Tibial nerve (tissue), 4 donors: ENCODE data around the gene MTUS2. TPM values are rescaled to one million over a fixed set of nuclear protein-coding genes. Genes with fewer than 3 reads are reported as not detected.

ENCODE experiments used
- DNase-seq, 2 donors: peaks; one replicate each; pipeline ENCODE4 v3.0.0-alpha.2; 2019; ENCODE audit warnings: low spot score in 2 of 2
- H3K27ac ChIP-seq, 4 donors: fragments of 200-600 bp; sonication (generic) in 3 of 4; one replicate each; pipeline ENCODE4 v1.5.1; 2017 to 2019; ENCODE audit warnings: mild to moderate bottlenecking in 1 of 4
- H3K27me3 ChIP-seq, 2 donors: fragments of 200-600 bp; sonication (generic) in 1 of 2; one replicate each; pipeline versions ENCODE4 v1.5.1 to v1.6.0; 2017 to 2019
- H3K36me3 ChIP-seq, 3 donors: fragments of 200-600 bp; sonication (generic); one replicate each; pipeline ENCODE4 v1.5.1; 2018 to 2019
- H3K4me1 ChIP-seq, 4 donors: fragments of 200-600 bp; sonication (generic) in 3 of 4; one replicate each; pipeline ENCODE4 v1.5.1; 2017 to 2019
- H3K4me3 ChIP-seq, 4 donors: fragments of 200-600 bp; sonication (generic) in 3 of 4; one replicate each; pipeline ENCODE4 v1.5.1; 2017 to 2019; ENCODE audit warnings: mild to moderate bottlenecking in 1 of 4, moderate library complexity in 1 of 4
- H3K9me3 ChIP-seq, 4 donors: fragments of 200-600 bp; sonication (generic) in 3 of 4; one replicate each; pipeline ENCODE4 v1.5.1; 2017 to 2019
- CTCF ChIP-seq, 5 experiments: fragments of 200-600 bp in 3 of 5; fragments of 450-650 bp in 2 of 5; sonication (generic) in 3 of 5; IDR thresholded peaks; one replicate each; pipeline ENCODE4 v1.5.1; 2016 to 2019; ENCODE audit warnings: antibody characterized with exemption in 5 of 5, mild to moderate bottlenecking in 3 of 5, moderate library complexity in 2 of 5
- EP300 ChIP-seq, 2 donors: sonication (generic); formaldehyde crosslinking; IDR thresholded peaks; one replicate each; pipeline ENCODE4 v1.6.1; 2017; ENCODE audit warnings: antibody characterized with exemption in 2 of 2, mild to moderate bottlenecking in 1 of 2
- POLR2A ChIP-seq, 2 donors: fragments of 450-650 bp; IDR thresholded peaks; one replicate each; pipeline ENCODE4 v1.6.1; 2017; ENCODE audit warnings: antibody characterized with exemption in 2 of 2, mild to moderate bottlenecking in 2 of 2, moderate library complexity in 2 of 2
- WGBS, 2 donors: methylation state at CpG; one replicate each; pipeline ENCODE4 v1.1.5; 2018; 5-methylcytosine and 5-hydroxymethylcytosine counted together
- total RNA-seq, 4 donors: library from RNA; depleted of rRNA; stranded (reverse); fragments of >200 nt; gene quantifications; one replicate each; pipeline ENCODE4 v1.1.0, GENCODE V29; 2016

The MTUS2 gene
- total RNA-seq, 4 donors from 2014 or later, result 0.20 TPM; not detected in 3

DNA sequence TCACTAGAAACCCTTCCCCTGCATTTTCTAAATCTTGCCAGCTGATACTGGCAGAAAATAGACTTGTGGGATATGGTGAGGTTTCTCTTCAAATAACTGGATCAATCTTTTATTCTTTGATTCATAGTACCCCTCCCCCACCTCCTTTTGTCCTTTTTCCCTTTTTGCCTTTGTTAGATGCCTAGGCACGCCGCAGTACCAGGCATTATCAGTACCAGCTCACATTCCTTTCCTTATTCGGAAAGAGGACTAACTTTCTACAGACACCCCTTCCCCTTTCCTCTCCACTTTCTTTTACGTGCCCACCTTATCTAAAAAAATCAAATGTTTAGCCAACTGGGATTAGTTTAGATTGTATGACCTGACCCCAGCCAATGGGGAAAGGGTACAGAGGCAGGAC, 226.4 kb downstream of the MTUS2 start:
- no peaks in the 10 kb centered on the region for H3K27me3 ChIP-seq
- H3K27ac ChIP-seq, result no peak overlapping the region
- TF ChIP-seq POLR2A (IDR thresholded peaks at IDR 0.05) (no peak), EP300 (IDR thresholded peaks at IDR 0.05) (no peak), CTCF (IDR thresholded peaks at IDR 0.05) (no peak)
- no peaks in the 10 kb centered on the region for H3K4me1 ChIP-seq
- H3K9me3 ChIP-seq, result peaks cover 0 to 17% (median 1%) of the 10 kb centered on the region in 4 donors
- WGBS, 2 donors, result 40 to 41% methylated on average over 4 of the region's 4 CpGs
- H3K4me3 ChIP-seq, result no peak overlapping the region
- no peak for DNase-seq
- H3K36me3 ChIP-seq, result no peaks in the 10 kb centered on the region

DNA sequence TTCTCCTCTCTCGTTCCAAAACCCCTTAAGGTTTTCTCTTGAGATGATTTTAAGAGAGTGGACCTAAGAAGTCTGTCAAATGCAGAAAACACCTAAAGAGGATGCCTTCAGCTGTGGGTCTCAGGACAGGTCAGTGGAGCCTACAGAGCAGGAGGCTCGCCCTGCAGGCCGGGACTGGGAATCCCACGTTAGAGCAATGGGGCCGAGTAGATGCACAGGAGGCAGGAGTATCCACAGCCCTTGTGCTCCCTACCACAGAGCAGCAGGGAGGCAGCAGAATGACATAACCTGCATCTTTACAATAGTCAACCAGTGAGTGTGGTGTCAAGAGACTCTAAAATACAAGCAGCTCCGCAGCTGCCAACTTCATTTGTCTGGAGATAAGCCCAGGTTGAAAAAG, 229.4 kb downstream of the MTUS2 start:
- H3K4me1 ChIP-seq, result no peaks in the 10 kb centered on the region
- H3K9me3 ChIP-seq, result peaks cover 0 to 16% (median 0%) of the 10 kb centered on the region in 4 donors
- WGBS, 2 donors, result 56 to 73% methylated on average over 6 of the region's 6 CpGs
- H3K27me3 ChIP-seq, result no peaks in the 10 kb centered on the region
- TF ChIP-seq EP300 (IDR thresholded peaks at IDR 0.05) (no peak), CTCF (IDR thresholded peaks at IDR 0.05) (no peak), POLR2A (IDR thresholded peaks at IDR 0.05) (no peak)
- H3K27ac ChIP-seq, result no peak overlapping the region
- no peak for DNase-seq
- H3K36me3 ChIP-seq, result no peaks in the 10 kb centered on the region
- H3K4me3 ChIP-seq, result no peak overlapping the region

GRCh38 chr13:29050719-29051118, 230.6 kb downstream of the MTUS2 start:
- Histone ChIP-seq H3K9me3 (peaks cover 0 to 7% (median 0%) of the 10 kb centered on the region in 4 donors), H3K27me3 (no peaks in the 10 kb centered on the region), H3K4me1 (no peaks in the 10 kb centered on the region), H3K36me3 (no peaks in the 10 kb centered on the region), H3K4me3 (no peak overlapping the region), H3K27ac (no peak overlapping the region)
- DNase-seq, result no peak
- no peak for TF ChIP-seq EP300 (IDR thresholded peaks at IDR 0.05)
- WGBS, 2 donors, result 39 to 50% methylated on average over 4 of the region's 4 CpGs

GRCh38 chr13:29059800-29060199, 239.7 kb downstream of the MTUS2 start:
- DNase-seq, result no peak
- H3K27ac ChIP-seq, result no peak overlapping the region
- H3K4me3 ChIP-seq, result no peak overlapping the region
- H3K9me3 ChIP-seq, result peaks cover 0 to 22% (median 0%) of the 10 kb centered on the region in 4 donors
- no peaks in the 10 kb centered on the region for H3K36me3 ChIP-seq
- no peaks in the 10 kb centered on the region for H3K27me3 ChIP-seq
- TF ChIP-seq CTCF (IDR thresholded peaks at IDR 0.05) (no peak), POLR2A (IDR thresholded peaks at IDR 0.05) (no peak), EP300 (IDR thresholded peaks at IDR 0.05) (no peak)
- WGBS, 2 donors, result 86 to 87% methylated on average over 2 of the region's 2 CpGs
- H3K4me1 ChIP-seq, result no peaks in the 10 kb centered on the region

DNA sequence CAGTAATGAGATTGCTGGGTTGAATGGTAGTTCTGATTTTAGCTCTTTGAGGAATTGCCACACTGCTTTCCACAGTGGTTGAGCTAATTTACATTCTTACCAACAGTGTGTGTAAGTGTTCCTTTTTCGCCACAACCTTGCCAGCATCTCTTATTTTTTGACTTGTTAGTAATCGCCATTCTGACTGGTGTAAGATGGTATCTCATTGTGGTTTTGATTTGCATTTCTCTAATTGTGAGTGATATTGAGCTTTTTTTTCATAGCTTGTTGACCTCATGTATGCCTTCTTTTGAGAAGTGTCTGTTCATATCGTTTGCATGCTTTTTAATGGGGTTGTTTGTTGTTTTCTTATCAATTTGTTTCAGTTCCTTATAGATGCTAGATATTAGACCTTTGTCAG, 245.0 kb downstream of the MTUS2 start:
- 84% methylated on average over 3 of the region's 3 CpGs for WGBS, 2 donors

More for the DNA sequence above, 245.0 kb downstream of the MTUS2 start:
- TF ChIP-seq POLR2A (IDR thresholded peaks at IDR 0.05), result no peak
- TF ChIP-seq EP300 (IDR thresholded peaks at IDR 0.05), result no peak
- TF ChIP-seq CTCF (IDR thresholded peaks at IDR 0.05), result no peak
- Histone ChIP-seq H3K4me3 (no peak overlapping the region), H3K27me3 (no peaks in the 10 kb centered on the region), H3K4me1 (no peaks in the 10 kb centered on the region), H3K9me3 (peaks cover 0 to 6% (median 0%) of the 10 kb centered on the region in 4 donors), H3K27ac (no peak overlapping the region), H3K36me3 (no peaks in the 10 kb centered on the region)
- no peak for DNase-seq
